GM19035 (cell line): ENCODE results near the gene RARB.

Source experiments
- ATAC-seq: cut with Tn5 transposase; IDR thresholded peaks from one replicate; pipeline ENCODE4 v1.9.1; 2021; ENCODE audit not compliant: unreplicated experiment

Gene RARB

DNA sequence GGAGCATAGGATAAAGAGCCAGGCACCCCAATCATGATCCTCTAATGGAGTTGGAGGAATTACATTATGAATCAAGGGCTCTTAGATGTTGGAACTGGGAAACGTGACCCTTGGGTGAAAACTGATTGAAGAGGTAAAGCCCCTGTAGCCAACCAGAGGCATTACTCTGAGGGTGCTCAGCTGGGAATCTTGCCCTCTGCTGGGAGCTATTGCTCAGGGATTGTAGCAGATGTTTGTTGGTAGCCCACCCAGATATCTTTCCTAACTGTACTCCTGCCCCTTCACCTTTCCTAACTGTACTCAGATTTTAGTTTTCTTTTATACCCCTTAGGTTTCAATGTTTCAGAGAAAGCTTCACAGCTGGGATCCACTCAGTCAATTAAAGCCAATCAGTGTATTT is 74.2 kb downstream of the RARB start:
- no peak for ATAC-seq

DNA sequence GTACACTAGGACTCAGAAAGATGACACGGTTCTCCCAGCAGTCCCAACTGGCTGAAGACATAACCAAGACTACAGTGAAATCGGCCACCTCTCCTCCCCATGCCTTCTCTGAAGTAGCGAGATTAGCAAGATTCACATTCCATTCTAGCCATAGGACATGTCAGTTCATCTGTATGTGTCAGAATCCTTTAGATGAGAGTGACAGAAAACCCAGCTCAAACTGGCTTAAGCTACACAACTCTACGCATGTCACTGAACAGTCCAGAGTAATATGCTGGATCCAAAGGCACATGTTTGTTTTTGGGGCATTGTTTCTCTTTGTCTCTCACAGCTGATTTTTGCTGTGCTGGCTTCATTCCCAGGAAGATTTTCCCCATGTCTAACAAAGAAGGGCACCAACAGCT is 75.8 kb downstream of the RARB start:
- ATAC-seq: no peak

DNA sequence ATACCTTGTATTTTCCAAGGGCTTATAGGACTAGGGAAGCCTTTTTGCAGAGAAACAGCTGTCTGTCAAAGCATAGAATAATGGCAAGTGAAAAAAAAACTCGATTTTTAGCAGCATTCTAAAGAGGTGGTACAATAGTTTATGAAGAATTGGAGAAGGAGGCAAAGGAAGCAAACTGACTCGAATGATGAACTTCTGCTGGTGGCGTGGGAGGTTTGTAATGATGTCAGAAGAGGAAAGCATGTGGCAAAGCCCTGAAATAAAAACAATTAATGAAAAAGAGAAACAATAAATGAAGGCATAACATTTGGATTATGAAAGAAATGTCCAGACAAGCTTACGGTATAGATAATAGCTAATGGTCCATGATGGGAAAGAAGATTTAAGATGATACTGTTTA is 77.5 kb downstream of the RARB start:
- ATAC-seq: no peak

DNA sequence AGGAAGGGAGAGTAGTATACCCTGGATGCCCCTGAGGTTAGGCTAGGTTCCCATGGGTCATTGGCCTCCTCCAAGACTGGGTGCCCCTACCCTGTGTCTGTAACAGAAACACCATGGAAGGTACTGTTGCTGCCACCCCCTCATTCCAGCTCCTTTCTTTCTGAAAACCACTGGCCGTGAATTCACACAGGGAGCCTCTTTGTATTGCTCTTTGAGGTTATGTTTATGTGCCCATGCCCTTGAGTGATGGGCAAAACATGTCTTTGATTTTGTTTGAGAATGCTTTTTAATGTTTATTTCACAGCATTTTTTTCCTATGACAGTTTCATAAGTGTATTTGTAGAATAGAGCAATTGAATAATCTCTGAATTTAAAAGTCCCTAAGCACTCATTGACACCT is 79.7 kb downstream of the RARB start:
- ATAC-seq: no peak

DNA sequence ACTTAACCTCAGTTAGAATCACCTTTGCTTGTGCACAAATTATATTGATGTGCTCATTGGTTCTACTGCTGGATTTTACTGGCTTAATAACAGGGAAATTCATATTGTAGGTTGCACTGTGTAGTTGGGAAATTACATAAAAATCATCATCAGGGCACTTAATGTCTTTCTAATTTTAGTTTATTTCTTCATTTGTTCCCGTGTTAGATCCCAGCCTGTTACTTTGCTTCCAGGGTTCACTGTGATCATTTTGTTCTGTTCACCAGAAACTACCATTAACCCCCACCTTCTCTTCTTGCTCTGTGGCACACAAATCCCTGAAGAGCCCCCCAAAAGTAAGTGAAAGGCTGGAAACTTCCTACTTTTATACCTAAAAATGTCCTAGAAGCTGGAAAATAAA is 80.4 kb downstream of the RARB start:
- no peak for ATAC-seq

DNA sequence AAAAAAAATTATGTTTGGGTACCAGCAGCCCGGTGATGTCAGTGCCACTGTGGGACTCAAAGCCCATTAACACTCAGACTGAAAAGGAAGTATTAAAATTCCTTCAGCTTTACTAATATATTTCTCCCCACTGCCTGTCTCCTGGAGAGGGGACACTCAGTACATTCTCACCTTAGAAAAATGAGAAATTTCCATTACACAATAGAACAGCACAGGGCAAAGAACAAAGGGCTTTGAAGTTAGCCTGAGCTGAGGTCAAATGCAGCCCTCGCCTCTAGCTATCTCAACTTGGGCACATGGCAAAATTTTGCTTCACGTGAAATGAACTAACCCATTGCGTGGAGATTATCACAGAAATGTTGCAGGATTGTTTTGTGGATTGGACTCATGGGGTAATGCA is 80.8 kb downstream of the RARB start:
- ATAC-seq: no peak

DNA sequence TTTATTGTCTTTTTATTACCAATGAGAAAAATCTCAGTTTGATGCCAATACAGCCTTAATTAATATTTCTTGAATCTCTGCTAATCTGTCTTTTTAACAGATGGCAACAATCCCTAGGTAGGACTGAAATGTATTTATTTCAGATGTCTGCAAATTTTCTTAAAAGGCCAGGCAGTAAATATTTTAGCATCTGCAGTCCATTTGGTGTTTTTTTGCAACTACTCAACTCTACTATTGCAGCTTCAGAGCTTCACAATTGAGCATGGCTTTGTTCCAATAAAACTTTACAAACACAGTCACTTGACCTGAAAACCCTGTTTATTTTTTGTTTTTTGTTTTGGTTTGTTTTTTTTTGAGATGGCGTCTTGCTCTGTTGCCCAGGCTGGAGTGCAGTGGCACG is 82.7 kb downstream of the RARB start:
- no peak for ATAC-seq

DNA sequence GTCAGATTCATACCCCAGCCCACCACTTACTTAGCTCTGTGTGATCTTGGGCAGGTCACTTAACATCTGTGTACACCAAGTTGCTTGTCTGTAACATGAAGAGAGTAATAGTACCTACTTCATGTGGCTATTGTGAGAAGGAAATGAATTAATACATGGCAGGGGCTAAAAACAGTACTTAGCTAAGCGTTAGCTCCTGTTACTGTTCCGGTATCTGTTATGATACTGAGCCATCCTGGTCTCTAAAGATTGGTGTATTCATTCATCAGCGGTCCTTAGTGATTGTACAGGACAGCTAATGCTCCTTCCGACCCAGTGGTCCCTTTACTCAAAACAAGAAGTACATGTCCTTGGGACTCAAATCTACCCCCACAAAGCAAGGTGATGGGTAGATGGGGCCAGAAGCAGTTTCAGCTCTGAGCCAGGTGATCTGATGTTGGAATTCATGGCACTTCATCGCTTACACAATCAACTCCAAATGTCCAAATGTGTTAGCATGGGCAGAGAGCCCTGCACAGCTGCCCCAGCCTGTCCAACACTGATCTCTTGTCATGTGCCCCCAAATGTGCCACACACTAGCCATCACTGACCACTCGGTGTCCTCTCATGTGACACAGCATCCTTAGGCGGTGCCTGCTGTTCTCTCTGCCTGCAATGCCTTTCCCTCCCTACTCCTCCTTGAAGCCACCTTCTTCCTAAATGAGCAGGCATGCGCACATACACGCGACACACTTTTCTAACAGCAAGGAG is 84.1 kb downstream of the RARB start:
- ATAC-seq: no peak

DNA sequence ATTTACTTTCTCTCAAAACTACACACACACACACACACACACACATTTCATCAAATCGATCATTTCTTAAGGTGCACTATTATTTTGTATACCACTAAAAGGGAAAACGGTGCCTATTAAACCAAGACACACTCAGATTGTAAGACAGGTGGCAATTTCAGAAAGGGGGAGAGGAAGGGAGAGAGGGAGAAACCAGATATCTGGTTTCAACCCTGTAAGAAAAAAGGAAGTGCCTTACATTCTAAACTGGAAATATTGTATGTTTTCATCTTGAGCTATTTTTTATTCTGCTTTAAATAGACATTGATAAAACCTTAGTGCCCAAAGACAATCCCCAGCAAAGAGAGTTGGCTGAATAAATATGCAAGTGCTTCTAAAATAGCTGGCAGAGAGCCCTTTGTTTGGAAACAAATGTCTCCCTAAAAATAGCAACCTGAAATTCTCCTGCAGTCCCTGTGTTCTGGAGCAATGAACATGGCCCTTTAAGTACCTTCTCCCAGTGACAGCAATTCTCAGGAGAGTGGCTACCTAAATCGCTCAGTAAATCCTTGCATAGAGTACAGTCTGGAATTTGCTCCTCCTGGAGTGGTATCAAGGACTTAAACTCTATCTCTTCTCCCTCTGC is 85.7 kb downstream of the RARB start:
- no peak for ATAC-seq

DNA sequence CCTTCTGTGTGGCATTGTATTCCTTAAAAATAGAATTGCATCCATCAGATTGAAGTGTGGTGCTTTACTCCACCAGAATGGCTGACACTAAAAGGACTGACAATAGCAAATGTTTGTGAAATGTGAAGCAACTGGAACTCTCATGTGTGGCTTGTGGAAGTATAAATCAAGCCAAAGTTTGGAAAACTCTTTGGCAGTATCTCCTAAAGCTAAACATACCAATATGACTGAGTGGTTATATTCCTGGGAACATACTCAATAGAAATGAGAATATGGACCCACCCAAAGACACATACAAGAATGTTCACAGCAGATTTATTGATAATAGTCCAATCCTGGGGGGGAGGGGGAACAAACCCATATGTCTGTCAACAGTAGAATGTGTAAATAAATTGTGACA is 87.1 kb downstream of the RARB start:
- ATAC-seq: no peak

DNA sequence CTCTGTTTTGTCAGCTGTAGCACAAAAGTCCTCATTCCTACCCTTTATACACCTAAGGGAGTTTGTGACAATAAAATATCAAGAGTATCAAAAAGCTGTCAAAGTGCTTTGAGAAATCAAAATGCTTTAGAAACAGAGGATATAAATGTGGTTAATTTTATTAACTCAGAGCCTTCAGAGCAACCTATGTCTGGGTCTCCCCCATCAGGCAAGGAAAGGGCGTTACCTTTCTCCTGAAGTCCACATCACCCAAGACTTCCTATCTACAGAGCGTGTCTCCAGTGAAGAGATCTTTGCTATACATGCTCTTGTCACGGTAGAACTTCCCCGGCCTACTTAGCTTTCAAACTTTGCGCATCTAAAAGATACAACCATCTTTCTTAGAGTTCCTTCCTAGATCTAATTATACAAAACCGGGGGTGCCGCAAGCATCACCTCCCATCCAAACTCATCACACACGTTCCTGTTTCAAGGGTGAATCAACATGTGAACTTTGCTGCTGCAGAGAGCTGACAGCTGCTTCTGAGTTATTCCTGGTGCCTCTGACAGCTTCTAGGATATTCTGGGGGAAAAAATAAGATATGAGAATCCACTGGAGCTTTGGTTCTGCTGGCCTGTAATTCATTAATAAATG is 93.0 kb downstream of the RARB start:
- no peak for ATAC-seq

DNA sequence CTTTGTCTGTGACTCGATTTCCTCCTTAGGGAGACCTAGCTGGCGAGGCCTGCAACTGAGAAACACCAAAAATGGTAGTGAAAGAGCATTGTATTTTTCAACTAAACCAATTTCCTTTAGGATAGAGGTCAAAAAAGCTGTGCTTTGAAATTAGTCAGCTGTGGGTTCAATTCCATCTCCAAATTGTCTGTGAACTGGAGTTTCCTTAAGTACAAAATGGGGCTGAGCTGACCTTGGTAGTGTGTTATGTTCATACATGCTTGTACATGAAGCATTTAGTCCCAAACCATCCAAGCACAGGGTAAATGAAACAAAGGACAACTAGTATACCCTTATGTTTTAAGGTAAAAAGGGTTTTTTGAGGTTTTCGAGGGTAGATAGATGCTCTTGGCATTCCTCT is 99.3 kb downstream of the RARB start:
- ATAC-seq: no peak

DNA sequence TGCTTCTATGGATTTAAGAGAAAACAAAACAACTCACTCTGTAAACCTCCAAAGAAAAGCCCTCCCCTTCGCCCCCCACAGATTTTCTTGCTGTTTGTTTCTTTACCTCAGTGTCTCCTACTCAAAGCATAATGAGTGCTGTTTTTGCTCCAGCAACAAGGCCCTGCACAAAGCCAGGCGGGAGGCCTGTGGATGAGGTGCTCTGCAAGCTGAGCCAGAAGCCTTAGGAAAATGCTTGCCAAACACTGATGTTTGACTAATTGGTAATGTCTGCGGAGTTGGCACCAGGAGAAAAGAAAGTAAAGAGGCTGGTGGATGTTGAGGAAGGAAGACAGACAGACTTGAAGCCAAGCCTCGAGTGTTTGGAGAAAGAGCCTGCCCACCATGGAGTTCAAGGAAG is 99.7 kb downstream of the RARB start:
- ATAC-seq: no peak

DNA sequence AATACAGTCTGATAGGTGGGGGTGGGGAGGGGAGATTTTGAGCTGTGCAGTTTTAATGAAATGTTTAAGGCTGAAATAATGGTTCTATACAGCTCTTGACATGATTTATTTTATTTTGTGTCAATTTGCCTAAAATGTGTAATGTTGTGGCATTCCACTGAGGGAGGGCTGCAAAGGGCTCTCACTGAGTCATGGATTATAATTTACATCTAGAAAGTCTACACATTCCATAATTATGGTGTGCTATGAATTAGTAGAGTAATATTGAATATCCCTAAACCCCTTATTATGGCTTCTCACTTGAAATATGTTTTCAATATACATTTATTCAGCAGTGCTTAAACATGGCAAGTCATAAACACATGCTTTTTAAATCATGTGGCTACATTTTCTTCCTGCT is 103.9 kb downstream of the RARB start:
- no peak for ATAC-seq

DNA sequence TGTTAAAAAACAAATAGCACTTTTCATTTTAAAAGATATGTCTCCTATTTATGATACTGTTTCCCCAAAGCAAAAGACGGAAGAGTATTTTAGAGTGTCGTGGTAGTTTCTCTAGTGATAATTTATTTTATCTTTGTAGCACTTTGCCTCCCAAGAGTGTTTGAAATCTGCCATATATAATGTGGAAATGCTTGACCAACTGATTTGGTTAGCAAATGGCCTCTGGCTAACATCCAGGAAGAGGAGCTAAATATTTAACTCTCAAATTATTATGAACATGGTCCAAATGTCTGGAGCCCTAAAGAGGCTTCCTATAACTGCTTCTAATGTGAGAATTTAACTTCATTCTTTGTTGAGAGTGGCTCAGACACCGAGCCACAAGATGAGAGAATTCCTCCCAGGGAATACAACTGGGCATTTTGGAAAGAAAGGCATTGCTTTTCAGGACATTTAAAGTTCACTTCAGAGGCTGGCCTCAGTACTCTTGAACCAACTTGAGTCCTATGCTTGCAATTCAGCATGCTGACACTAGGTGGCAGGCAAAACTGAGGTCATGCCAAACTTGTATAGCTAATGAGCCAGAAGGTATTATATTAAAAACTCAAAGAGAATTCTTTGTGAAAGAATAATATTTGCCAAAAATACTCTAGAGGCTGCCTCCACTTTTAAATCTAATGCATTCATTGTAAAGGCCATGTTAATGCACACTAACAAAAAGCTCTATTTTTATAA is 104.5 kb downstream of the RARB start:
- ATAC-seq: no peak

DNA sequence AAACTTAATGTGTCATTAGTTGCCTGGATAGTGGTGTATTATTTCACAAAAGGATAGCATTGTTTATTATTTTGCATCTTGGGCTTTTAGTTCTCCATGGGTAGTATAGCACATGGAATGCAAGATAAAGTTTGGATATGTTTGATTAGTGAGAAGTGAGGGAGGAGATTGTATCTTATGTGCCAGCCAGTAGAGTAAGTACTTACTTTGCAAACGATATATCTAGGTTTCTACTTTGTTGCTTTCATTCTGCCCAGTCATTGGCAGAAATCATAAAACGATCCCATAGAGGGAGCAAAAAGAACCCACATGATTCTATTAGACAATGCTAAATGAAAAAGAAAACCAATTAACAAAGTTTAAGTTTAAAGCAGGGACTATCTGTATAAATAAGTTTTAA is 105.3 kb downstream of the RARB start:
- ATAC-seq: no peak

DNA sequence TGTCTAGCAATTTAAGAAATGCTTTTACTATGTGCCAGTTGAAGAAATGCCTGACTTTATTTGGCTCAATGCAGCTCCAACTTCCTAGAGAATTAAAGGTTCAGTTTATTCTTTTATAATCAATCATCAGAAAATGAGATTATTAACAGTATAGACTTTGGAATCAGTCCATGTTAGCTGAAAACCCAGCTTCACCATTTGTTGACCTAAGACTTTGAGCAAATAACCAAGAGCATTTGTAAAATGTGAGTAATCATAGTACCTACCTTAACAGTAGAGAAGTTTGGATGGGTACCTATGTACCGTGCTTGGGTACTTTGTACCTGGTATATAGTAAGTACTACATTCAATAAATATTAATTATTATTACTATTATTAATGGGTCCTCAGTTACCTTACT is 105.9 kb downstream of the RARB start:
- ATAC-seq: no peak

DNA sequence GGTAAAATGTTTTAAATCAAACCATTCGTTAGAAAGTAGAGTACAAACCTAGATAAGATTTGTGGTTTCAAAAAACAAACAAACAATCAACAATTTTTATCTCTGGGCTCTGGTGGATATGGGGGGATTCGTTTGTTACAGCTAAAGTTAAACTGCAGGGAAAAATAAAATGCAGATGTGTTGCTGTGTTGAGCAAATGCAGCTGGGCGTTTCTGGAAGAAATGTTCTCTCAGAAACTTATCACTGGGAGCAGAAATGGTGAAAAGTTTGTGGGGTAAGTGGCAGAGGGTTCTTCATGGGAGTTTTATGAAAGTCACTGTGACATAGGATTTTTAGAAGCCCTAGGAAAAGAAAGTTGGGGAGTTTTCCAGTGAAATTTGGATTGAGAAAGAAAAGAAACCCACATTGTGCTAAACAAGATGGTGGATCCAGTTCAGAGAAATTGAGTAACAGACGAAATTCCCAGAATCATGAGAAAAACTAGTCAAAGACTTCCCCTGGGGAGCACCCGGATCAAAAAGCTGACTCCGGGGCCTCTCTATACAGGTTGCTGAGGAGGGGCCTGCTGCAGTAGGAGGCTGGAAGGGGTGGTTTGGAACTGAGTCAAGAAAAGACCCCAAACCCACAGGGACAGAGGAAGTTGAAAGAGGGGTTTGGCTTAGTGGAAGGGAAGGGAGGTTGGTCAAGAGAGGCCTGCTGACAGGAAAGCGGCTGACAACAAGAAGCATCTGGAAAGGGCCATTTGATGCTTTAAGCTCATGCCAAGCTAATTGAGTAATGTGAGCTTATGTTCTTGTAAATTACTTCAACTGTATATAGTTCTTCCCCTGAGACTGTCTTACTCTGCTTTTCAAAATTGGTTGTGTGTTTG is 108.7 kb downstream of the RARB start:
- no peak for ATAC-seq

DNA sequence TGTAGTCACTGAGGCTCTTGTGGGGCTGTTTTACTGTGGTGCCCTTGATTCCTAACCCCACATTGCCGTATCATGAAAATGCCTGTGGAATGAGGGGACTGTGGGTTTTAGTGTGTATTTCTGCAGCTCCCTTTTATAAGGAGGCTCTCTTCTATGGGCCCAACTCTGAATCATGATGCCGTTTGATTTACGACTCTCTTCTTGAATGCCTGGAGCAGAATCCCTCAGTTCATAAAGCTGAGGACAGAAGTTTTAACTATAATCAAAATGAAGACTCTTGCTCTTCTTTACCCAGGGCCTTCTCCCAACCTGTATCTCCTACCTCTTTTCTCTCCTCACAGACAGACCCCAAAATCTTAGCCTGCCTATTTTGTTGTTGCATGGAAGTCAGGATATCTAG is 109.5 kb downstream of the RARB start:
- no peak for ATAC-seq

DNA sequence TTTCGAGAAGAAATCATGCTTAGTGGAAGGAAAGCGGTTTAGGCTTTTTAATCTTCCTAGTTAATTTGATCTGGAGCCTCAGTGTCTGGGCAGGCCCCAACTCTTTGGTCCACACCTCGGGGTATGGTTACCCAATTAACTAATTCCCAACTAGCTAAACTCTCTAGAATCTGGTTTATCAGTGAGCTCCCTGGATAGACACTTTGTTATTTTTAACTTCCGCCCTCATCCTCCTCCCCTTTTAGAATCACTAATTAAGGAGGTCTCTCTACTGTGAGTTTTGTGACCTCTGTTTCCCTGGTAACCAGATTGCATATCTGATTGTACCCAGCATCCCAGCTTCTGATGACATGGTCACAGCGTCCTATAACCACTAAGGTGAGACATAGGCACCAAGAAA is 112.2 kb downstream of the RARB start:
- no peak for ATAC-seq

DNA sequence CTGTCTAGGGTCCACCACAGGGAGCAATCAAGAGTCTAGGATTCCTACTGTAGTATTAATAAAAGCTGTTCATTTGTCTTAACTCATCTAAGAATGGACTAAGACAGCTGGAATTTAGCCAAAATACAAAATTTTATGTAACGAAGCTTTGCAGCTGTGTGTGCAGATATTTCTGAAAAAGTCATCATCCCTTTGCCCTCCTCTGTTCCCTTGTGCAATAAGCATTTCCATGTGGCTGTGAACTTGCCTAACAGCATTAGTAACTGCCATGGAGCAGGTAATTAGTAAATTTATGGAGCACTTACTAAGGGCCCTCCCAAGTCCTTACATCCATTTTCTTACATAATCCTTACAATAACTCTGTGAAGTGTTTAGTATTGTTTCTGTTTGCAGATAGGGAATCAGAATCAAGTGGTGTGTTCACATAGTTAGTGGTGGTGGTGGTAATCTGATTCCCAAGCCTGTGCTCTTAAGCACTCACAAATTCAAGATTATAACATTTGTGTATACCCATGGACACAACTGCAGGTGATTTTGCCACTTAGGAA is 114.5 kb downstream of the RARB start:
- ATAC-seq: no peak
